ENCODE results near the gene RDH13. TPM values are rescaled to one million over a fixed set of nuclear protein-coding genes. Genes with fewer than 3 reads are reported as not detected.

Gene RDH13
- total and polyA plus RNA-seq, 2 of the 8 experiments (the other 6 are each of a cell fraction or from before 2014, with no cell fraction given): 15.9 to 31.5 TPM

- TF ChIP-seq SIN3A (conservative IDR thresholded peaks at IDR 0.05 in 1 of 2, IDR thresholded peaks at IDR 0.05 in 1 of 2; ENCODE audit: low read depth in 1 of 2, low read length in 2 of 2) (peak in 1 of 2 experiments; percentile 19; a peak in 1 of 4 replicates), SP1 (IDR thresholded peaks at IDR 0.05; ENCODE audit: low read depth, low read length) (0 out of 2 replicates have a peak, but pooled peaks have one; percentile 45), HDAC2 (IDR thresholded peaks at IDR 0.05; ENCODE audit: borderline replicate concordance in 1 of 2, low read depth in 2 of 2, low read length in 2 of 2) (0 out of 4 replicates have a peak, but pooled peaks of 1 of the 2 experiments have one; percentile 24)
These were observed 18.2 kb upstream of the RDH13 start (continued) for GRCh38 chr19:55080968-55081769.
